GM11168 (cell line): Measurements from ENCODE around the gene DLAT.
"Not testable (repeated sequence)": the region's sequence is repeated elsewhere in the genome, so short reads cannot be mapped to it uniquely, and the experiment has no call there.

Experiments
- in situ Hi-C: fragments of 300-500 bp; cut with MboI; formaldehyde crosslinking; loops from one replicate; pipeline ENCODE4 v1.12.0; 2022; ENCODE audit warnings: low sequenced_read_pairs; ENCODE audit not compliant: unreplicated experiment

DLAT gene

GRCh38 chr11:112002491-112003216, 22.6 kb upstream of the DLAT start:
- in situ Hi-C loops = no loop called here

DNA sequence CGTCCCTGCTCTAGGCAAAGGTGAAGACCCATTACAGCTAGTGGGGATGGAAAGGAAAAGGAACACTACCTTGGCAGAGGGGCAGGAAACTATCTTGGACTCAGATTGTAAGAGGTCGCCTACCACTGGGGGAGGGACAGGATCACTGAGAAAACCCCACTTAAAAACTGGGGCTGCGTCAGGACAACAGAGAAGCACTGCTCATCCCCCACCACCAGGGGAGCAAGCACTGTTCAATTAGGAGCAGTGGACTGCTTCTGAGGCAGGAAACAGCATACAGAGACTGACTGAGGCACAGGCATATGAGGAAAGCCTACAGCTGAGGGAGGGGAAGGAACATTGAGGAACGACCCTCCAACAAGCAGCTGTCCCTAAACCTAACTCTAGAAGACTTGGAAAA, 20.8 kb upstream of the DLAT start:
- in situ Hi-C loops = no loop called here

DNA sequence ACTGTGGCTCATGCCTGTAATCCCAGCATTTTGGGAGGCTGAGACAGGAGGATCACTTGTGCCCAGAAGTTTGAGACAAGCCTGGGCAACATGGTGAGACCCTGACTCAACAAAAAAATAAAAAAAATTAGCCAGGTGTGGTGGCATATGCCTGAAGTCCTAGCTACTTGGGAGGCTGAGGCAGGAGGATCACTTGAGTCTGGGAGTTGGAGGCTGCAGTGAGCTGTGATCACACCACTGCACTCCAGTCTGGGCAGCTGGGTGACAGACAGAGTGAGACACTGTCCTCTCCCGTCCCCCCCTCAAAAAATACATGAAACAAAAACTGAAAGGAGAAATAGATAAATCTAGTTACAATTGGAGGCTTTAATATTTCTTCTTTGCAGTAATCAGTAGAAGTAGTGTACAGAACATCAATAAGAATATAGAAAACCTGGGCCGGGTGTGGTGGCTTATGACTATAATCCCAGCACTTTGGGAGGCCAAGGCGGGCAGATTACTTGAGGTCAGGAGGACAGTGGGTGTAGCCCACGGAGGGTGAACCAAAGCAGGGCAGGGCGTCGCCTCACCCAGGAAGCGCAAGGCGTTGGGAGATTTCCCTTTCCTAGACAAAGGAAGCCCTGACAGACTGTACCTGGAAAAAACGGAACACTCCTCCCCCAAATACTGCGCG, 19.6 kb upstream of the DLAT start:
- in situ Hi-C loops = no loop called here

- in situ Hi-C loops = not testable (repeated sequence)
These were observed 19.1 kb upstream of the DLAT start for GRCh38 chr11:112006095-112006441.

DNA sequence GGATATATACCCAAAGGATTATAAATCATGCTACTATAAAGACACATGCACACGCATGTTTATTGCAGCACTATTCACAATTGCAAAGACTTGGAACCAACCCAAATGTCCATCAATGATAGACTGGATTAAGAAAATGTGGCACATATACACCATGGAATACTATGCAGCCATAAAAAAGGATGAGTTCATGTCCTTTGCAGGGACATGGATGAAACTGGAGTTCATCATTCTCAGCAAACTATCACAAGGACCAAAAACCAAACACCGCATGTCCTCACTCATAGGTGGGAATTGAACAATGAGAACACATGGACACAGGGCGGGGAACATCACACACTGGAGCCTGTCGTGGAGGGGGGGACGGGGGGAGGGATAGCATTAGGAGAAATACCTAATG, 13.8 kb upstream of the DLAT start:
- in situ Hi-C loops = not testable (repeated sequence)

DNA sequence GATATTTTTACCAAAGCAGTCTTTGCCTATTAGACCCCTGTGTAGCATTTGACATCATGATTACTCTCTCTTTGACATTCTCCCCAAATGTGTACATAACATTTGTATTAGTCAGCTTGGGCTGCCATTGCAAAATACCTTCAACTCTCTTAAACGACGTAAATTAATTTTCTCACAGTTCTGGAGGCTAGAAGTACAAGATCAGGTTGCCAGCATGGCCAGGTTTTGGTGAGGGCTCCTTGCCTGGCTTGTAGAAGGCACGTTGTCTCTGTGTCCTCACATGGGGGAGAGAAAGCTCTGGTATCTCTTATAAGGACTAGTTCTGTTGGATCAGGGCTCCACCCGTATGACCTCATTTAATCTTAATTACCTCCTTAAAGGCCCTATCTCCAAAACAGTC, 12.3 kb upstream of the DLAT start:
- in situ Hi-C loops = no loop called here

GRCh38 chr11:112013497-112014164, 11.6 kb upstream of the DLAT start:
- in situ Hi-C loops = no loop called here

DNA sequence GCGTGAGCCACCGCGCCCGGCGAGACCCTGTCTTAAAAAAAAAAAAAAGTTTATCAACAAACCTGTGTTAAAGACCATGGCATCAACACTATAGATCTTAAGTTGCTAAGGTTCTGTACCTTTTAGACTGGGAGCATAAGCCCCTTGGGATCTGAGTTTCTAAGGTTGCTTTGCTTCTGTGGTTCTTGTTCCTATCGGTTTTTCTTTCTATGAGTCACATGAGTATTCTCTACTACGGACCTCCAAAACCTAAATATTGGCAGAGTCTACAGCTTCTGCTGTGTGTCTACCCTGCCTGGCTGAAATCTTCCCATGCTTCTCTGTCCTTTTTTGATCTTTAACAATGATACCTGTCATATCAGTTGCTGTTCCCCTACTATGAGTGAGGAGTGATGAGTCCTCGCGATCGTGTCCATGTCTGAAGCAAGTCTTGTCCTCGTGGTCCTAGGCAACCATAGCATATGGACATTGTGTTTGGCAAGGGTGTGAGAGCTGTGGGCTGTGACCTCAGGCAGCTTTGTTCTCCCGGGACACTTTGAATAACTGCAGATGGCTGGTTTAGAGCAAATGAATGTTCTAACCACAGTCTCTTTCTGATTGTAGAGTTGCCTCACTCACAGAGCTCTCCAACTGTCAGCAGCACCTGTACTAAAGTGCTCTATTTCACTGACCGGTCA, 9.0 kb upstream of the DLAT start:
- in situ Hi-C loops = no loop called here

DNA sequence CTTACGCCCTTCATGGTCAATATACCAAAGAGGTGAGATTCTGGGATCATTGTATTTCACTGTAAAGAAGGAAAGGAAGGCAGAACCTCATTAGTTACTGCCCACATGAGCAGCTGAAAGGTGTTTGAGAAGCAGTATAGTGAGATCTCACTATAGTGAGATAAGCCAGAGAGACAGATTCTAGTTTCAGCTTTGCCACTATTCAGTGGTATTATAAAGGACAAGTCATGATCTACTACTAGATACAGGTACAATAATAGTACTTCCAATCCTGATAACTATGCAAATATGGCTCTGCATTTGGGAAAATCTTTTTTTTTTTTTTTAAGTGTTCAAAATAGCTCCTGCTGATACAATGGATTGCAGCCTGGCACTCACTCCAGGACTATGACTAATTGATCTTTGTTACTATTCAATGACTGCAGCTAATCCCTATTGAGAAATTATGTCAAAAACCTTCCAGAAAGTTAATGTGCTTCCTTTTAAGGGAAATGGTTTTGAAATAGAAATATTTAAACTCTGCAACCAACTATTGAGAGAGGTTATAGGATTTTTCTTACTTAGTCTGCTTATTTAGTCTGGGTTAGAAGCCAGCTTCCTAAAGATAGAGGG, 8.3 kb upstream of the DLAT start:
- in situ Hi-C loops = no loop called here

GRCh38 chr11:112017538-112017937, 7.7 kb upstream of the DLAT start:
- in situ Hi-C loops = no loop called here

- in situ Hi-C loops = no loop called here
These were observed 6.1 kb upstream of the DLAT start for GRCh38 chr11:112019066-112019465.

DNA sequence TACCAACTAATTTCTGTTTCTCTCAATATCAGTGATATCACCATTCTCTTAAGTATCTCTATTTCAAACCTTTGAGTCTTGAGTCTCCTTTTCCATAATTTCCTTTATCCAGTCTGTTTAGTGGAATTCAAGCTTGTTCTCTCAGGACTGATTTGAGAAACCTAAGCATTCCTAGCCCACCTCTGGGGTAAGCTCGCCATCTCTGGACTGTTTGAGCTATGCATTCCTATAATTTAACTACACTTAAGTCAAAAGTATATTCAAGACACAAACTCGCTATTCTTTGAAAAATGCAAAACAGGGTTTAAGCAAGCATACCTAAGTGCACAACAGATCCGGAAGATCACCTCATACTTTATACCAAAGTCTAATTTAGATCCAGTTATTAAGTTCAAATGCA, 2.1 kb upstream of the DLAT start:
- in situ Hi-C loops = no loop called here

DNA sequence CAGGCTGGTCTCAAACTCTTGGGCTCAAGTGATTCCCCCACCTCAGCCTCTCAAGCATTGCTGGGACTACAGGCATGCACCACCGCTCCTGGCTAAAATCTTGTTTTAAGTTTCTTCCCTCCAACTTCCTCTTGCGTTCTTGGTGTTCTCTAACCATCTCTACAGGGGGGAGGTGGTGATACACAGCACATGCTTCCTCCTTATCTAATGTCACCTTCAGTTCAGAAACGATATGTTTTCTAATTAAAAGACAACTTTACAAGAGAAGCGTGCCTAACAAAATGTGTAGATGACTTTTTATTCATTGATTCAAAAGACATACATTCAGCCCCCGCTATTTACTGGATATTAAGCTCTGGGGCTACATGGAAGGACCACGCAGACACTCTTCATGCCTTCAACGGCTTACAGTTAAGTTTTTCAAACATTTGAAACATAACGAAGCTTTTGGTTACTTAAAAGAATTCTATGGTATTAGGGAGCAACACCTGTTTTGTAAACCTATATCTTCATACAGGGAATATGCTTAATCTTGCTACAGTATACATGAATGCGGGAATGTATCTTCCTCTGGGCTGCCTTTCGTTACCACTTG, 933 bp upstream of the DLAT start:
- in situ Hi-C loops = no loop called here

GRCh38 chr11:112025707-112026106, 499 bp downstream of the DLAT start:
- in situ Hi-C loops = no loop called here

- in situ Hi-C loops = not testable (repeated sequence)
These were observed 1.7 kb downstream of the DLAT start for GRCh38 chr11:112026784-112027410.

GRCh38 chr11:112029460-112029859, 4.3 kb downstream of the DLAT start:
- in situ Hi-C loops = no loop called here

- in situ Hi-C loops = no loop called here
These were observed 8.7 kb downstream of the DLAT start for GRCh38 chr11:112033902-112034301.

- in situ Hi-C loops = no loop called here
These were observed 12.3 kb downstream of the DLAT start for GRCh38 chr11:112037527-112037926.

GRCh38 chr11:112042161-112042960, 17.2 kb downstream of the DLAT start:
- in situ Hi-C loops = no loop called here
